Keratinocyte (primary cell): ENCODE measurements around the gene LPCAT2. TPM values are rescaled to one million over a fixed set of nuclear protein-coding genes. Genes with fewer than 3 reads are reported as not detected.
A peak's percentile ranks its signal among the peaks of the same experiment; 100 is the strongest.

ENCODE experiments used
- DNase-seq: peaks from one replicate; pipeline ENCODE4 v3.0.0-alpha.2; 2011; ENCODE audit warnings: low read depth, missing footprints, low spot score
- FAIRE-seq: peaks from 2 replicates; lab custom pipeline; 2011; peaks lifted over from hg19 to GRCh38; lab: Jason Lieb, UNC
- H2AFZ ChIP-seq: 2 replicates; pipeline ENCODE4 v1.6.0; 2012; ENCODE audit warnings: low read length, control low read depth, inconsistent platforms; ENCODE audit not compliant: control insufficient read depth
- H3K27ac ChIP-seq: 2 replicates; pipeline ENCODE4 v1.5.1; 2011; ENCODE audit warnings: low read length; ENCODE audit not compliant: control insufficient read depth, insufficient read depth
- H3K27me3 ChIP-seq: 3 replicates; pipeline ENCODE4 v1.6.0; 2011; ENCODE audit warnings: low read length; ENCODE audit not compliant: control insufficient read depth, insufficient read depth; ENCODE audit errors: extremely low read depth
- H3K36me3 ChIP-seq, 2 experiments: 2 replicates in 1 of 2; 3 replicates in 1 of 2; pipeline ENCODE4 v1.5.1; 2011; ENCODE audit warnings: low read length in 2 of 2, mild to moderate bottlenecking in 1 of 2; ENCODE audit not compliant: control insufficient read depth in 2 of 2, insufficient read depth in 2 of 2; ENCODE audit errors: extremely low read depth in 1 of 2
- H3K4me1 ChIP-seq: 3 replicates; pipeline ENCODE4 v1.5.1; 2011; ENCODE audit warnings: low read length; ENCODE audit not compliant: control insufficient read depth, insufficient read depth; ENCODE audit errors: extremely low read depth
- H3K4me2 ChIP-seq: 3 replicates; pipeline ENCODE4 v1.6.0; 2011; ENCODE audit warnings: low read depth, low read length; ENCODE audit not compliant: control insufficient read depth, insufficient read depth; ENCODE audit errors: extremely low read depth
- H3K4me3 ChIP-seq, 3 experiments: fragments of 200-600 bp in 1 of 3; sonication (generic) in 1 of 3; 2 replicates in 2 of 3; 3 replicates in 1 of 3; pipeline ENCODE4 v1.5.1; 2011 to 2016; ENCODE audit warnings: low read length in 3 of 3, mild to moderate bottlenecking in 3 of 3, control low read depth in 2 of 3, inconsistent platforms in 1 of 3, low read depth in 1 of 3, mixed read lengths in 1 of 3, mixed run types in 1 of 3, moderate library complexity in 1 of 3; ENCODE audit not compliant: control insufficient read depth in 2 of 3, insufficient read depth in 2 of 3; ENCODE audit errors: extremely low read depth in 1 of 3
- H3K79me2 ChIP-seq: 2 replicates; pipeline ENCODE4 v1.6.0; 2012; ENCODE audit warnings: low read length; ENCODE audit not compliant: control insufficient read depth, insufficient read depth
- H3K9ac ChIP-seq: 3 replicates; pipeline ENCODE4 v1.6.0; 2011; ENCODE audit warnings: low read length; ENCODE audit not compliant: control insufficient read depth, insufficient read depth; ENCODE audit errors: extremely low read depth
- H3K9me1 ChIP-seq: 3 replicates; pipeline ENCODE4 v1.6.0; 2011; ENCODE audit warnings: low read length; ENCODE audit not compliant: control insufficient read depth, insufficient read depth; ENCODE audit errors: extremely low read depth
- H3K9me3 ChIP-seq: 2 replicates; pipeline ENCODE4 v1.5.1; 2012; ENCODE audit warnings: low read depth, low read length; ENCODE audit not compliant: control insufficient read depth
- H4K20me1 ChIP-seq: 3 replicates; pipeline ENCODE4 v1.6.0; 2011; ENCODE audit warnings: low read length; ENCODE audit not compliant: control insufficient read depth, insufficient read depth; ENCODE audit errors: extremely low read depth
- CTCF ChIP-seq, 3 experiments: IDR thresholded peaks in 1 of 3; conservative IDR thresholded peaks in 1 of 3; optimal IDR thresholded peaks in 1 of 3; 2 replicates in 2 of 3; 3 replicates in 1 of 3; pipeline versions ENCODE3 to v1.5.1; 2011; ENCODE audit warnings: low read length in 3 of 3, mild to moderate bottlenecking in 3 of 3, moderate library complexity in 2 of 3, control low read depth in 1 of 3, inconsistent platforms in 1 of 3; ENCODE audit not compliant: insufficient read depth in 2 of 3; ENCODE audit errors: extremely low read depth in 1 of 3
- EZH2 ChIP-seq: IDR thresholded peaks from one replicate; pipeline ENCODE4 v1.6.1; 2012; ENCODE audit warnings: inconsistent platforms, mild to moderate bottlenecking, low read length, moderate library complexity
- dilution Hi-C: fragments of 300-500 bp; cut with MboI; formaldehyde crosslinking; loops from one replicate; pipeline ENCODE4 v1.7.0; 2020; ENCODE audit warnings: low sequenced_read_pairs; ENCODE audit not compliant: extremely low pct_ligation_motif_present
- polyA plus RNA-seq, 5 experiments: library from polyadenylated mRNA; depleted of rRNA in 3 of 5; stranded (reverse) in 3 of 5; stranded (forward) in 1 of 5; unstranded in 1 of 5; fragments of >200 nt; gene quantifications; 1 replicate in 1 of 5; 2 replicates in 3 of 5; 3 replicates in 1 of 5; pipeline versions ENCODE4 v1.2.1 to v1.2.3, GENCODE V29; 2011 to 2012; ENCODE audit warnings: missing spikeins in 2 of 5, low read depth in 1 of 5, low replicate concordance in 1 of 5

Gene LPCAT2
- polyA plus RNA-seq, 1 donor (not counting 4 experiments of a cell fraction or from before 2014, with no cell fraction given): 54.4 TPM

DNA sequence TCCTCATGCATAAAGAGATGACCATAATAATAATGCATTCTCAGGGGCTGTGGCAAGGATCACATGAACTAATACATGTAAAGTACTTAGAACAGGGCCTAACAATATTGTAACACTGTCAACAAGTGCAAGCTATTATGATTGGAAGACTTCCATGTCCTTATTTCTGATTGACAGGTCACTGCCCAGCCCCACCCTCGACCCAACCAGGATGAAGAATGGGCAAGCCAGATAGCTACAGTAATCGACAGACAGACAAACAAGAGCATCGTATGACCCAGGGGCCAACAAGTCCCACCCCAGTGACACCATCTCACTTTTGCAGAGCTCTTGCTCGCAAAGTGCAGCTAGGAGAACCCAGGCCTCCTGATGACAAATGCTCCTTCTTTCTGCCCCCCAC is 44.5 kb upstream of the LPCAT2 start:
- H3K9ac ChIP-seq: no peak overlapping the region
- no peaks in the 10 kb centered on the region for H3K9me3 ChIP-seq
- H4K20me1 ChIP-seq: no peaks in the 10 kb centered on the region
- H3K36me3 ChIP-seq: no peaks in the 10 kb centered on the region
- no peaks in the 10 kb centered on the region for H3K27me3 ChIP-seq
- H3K4me2 ChIP-seq: no peak overlapping the region
- H2AFZ ChIP-seq: no peak overlapping the region
- H3K27ac ChIP-seq: no peak overlapping the region
- H3K9me1 ChIP-seq: no peaks in the 10 kb centered on the region
- TF ChIP-seq EZH2: no peak
- TF ChIP-seq CTCF (optimal IDR thresholded peaks at IDR 0.05 in 1 of 3, IDR thresholded peaks at IDR 0.05 in 1 of 3, conservative IDR thresholded peaks at IDR 0.05 in 1 of 3; ENCODE audit: extremely low read depth in 1 of 3, insufficient read depth in 2 of 3, low read length in 3 of 3): no peak
- H3K79me2 ChIP-seq: no peaks in the 10 kb centered on the region
- no peak for DNase-seq
- FAIRE-seq: no peak
- no peak overlapping the region for H3K4me3 ChIP-seq
- dilution Hi-C loops: no loop called here
- peaks cover 2% of the 10 kb centered on the region for H3K4me1 ChIP-seq

GRCh38 chr16:55465077-55465896 is 43.6 kb upstream of the LPCAT2 start:
- dilution Hi-C loops: no loop called here
- H3K9me3 ChIP-seq: no peaks in the 10 kb centered on the region
- H3K36me3 ChIP-seq: no peaks in the 10 kb centered on the region
- H3K4me2 ChIP-seq: peak overlapping the region; percentile 44
- FAIRE-seq (peak; percentile 93), DNase-seq (peak; percentile 73)
- peaks cover 4% of the 10 kb centered on the region for H3K4me1 ChIP-seq
- H3K79me2 ChIP-seq: no peaks in the 10 kb centered on the region
- H3K9me1 ChIP-seq: no peaks in the 10 kb centered on the region
- no peak overlapping the region for H3K27ac ChIP-seq
- H3K4me3 ChIP-seq: no peak overlapping the region
- H3K27me3 ChIP-seq: no peaks in the 10 kb centered on the region
- H3K9ac ChIP-seq: no peak overlapping the region
- H4K20me1 ChIP-seq: no peaks in the 10 kb centered on the region
- no peak overlapping the region for H2AFZ ChIP-seq
- TF ChIP-seq EZH2 (no peak), CTCF (optimal IDR thresholded peaks at IDR 0.05 in 1 of 3, IDR thresholded peaks at IDR 0.05 in 1 of 3, conservative IDR thresholded peaks at IDR 0.05 in 1 of 3; ENCODE audit: extremely low read depth in 1 of 3, insufficient read depth in 2 of 3, low read length in 3 of 3) (peak; percentile 98 to 100 (median 100))
